Ishikawa (cell line): ENCODE data around the gene CTLA4.

Experiments
- CEBPB ChIP-seq: IDR thresholded peaks from 2 replicates; pipeline ENCODE4 v1.6.1; 2012
- CREB1 ChIP-seq: IDR thresholded peaks from 2 replicates; pipeline ENCODE4 v1.6.1; 2012; ENCODE audit warnings: low read depth
- EP300 ChIP-seq: IDR thresholded peaks from 2 replicates; pipeline ENCODE4 v1.6.1; 2012; ENCODE audit warnings: borderline replicate concordance
- FOXM1 ChIP-seq: IDR thresholded peaks from 2 replicates; pipeline ENCODE4 v1.6.1; 2012; ENCODE audit warnings: low read depth, borderline replicate concordance
- NFIC ChIP-seq: IDR thresholded peaks from 2 replicates; pipeline ENCODE4 v1.6.1; 2012
- RAD21 ChIP-seq: IDR thresholded peaks from 2 replicates; pipeline ENCODE4 v1.6.1; 2012; ENCODE audit warnings: low read depth
- TAF1 ChIP-seq: IDR thresholded peaks from 2 replicates; pipeline ENCODE4 v1.6.1; 2012; ENCODE audit warnings: low read depth, mild to moderate bottlenecking
- TCF12 ChIP-seq: IDR thresholded peaks from 2 replicates; pipeline ENCODE4 v1.6.1; 2012; ENCODE audit warnings: low read depth
- YY1 ChIP-seq: IDR thresholded peaks from 2 replicates; pipeline ENCODE4 v1.6.1; 2012; ENCODE audit warnings: low read depth
- ZBTB7A ChIP-seq: IDR thresholded peaks from 2 replicates; pipeline ENCODE4 v1.6.1; 2012; ENCODE audit warnings: low read depth
- TF ChIP-seq, protein P1 (sequence below): IDR thresholded peaks from 2 replicates; pipeline ENCODE4 v1.6.1; 2012
- TF ChIP-seq, protein P2 (sequence below): IDR thresholded peaks from 2 replicates; pipeline ENCODE4 v1.6.1; 2012
- TF ChIP-seq, protein P3 (sequence below): IDR thresholded peaks from 2 replicates; pipeline ENCODE4 v1.6.1; 2012; ENCODE audit warnings: low read depth, mild to moderate bottlenecking

DNA sequence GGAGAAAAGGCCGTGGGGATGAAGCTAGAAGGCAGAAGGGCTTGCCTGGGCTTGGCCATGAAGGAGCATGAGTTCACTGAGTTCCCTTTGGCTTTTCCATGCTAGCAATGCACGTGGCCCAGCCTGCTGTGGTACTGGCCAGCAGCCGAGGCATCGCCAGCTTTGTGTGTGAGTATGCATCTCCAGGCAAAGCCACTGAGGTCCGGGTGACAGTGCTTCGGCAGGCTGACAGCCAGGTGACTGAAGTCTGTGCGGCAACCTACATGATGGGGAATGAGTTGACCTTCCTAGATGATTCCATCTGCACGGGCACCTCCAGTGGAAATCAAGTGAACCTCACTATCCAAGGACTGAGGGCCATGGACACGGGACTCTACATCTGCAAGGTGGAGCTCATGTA lies 2.9 kb downstream of the CTLA4 start:
- TF ChIP-seq EP300 (no peak), FOXM1 (no peak), TAF1 (no peak), TCF12 (no peak), YY1 (no peak), CEBPB (no peak), RAD21 (no peak), CREB1 (no peak), NFIC (no peak), ZBTB7A (no peak)
- TF ChIP-seq, protein P1, sequence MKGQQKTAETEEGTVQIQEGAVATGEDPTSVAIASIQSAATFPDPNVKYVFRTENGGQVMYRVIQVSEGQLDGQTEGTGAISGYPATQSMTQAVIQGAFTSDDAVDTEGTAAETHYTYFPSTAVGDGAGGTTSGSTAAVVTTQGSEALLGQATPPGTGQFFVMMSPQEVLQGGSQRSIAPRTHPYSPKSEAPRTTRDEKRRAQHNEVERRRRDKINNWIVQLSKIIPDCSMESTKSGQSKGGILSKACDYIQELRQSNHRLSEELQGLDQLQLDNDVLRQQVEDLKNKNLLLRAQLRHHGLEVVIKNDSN: no peak
- TF ChIP-seq, protein P2, sequence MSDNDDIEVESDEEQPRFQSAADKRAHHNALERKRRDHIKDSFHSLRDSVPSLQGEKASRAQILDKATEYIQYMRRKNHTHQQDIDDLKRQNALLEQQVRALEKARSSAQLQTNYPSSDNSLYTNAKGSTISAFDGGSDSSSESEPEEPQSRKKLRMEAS: no peak
- TF ChIP-seq, protein P3, sequence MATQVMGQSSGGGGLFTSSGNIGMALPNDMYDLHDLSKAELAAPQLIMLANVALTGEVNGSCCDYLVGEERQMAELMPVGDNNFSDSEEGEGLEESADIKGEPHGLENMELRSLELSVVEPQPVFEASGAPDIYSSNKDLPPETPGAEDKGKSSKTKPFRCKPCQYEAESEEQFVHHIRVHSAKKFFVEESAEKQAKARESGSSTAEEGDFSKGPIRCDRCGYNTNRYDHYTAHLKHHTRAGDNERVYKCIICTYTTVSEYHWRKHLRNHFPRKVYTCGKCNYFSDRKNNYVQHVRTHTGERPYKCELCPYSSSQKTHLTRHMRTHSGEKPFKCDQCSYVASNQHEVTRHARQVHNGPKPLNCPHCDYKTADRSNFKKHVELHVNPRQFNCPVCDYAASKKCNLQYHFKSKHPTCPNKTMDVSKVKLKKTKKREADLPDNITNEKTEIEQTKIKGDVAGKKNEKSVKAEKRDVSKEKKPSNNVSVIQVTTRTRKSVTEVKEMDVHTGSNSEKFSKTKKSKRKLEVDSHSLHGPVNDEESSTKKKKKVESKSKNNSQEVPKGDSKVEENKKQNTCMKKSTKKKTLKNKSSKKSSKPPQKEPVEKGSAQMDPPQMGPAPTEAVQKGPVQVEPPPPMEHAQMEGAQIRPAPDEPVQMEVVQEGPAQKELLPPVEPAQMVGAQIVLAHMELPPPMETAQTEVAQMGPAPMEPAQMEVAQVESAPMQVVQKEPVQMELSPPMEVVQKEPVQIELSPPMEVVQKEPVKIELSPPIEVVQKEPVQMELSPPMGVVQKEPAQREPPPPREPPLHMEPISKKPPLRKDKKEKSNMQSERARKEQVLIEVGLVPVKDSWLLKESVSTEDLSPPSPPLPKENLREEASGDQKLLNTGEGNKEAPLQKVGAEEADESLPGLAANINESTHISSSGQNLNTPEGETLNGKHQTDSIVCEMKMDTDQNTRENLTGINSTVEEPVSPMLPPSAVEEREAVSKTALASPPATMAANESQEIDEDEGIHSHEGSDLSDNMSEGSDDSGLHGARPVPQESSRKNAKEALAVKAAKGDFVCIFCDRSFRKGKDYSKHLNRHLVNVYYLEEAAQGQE: no peak
